OCI-M1 (cell line): ENCODE data around the gene POLD1.
"Not testable (repeated sequence)": the region's sequence is repeated elsewhere in the genome, so short reads cannot be mapped to it uniquely, and the experiment has no call there.

Experiments used
- DNase-seq: peaks from one replicate; lab custom pipeline; 2025; lab: John Stamatoyannopoulos, UW

The POLD1 gene

DNA sequence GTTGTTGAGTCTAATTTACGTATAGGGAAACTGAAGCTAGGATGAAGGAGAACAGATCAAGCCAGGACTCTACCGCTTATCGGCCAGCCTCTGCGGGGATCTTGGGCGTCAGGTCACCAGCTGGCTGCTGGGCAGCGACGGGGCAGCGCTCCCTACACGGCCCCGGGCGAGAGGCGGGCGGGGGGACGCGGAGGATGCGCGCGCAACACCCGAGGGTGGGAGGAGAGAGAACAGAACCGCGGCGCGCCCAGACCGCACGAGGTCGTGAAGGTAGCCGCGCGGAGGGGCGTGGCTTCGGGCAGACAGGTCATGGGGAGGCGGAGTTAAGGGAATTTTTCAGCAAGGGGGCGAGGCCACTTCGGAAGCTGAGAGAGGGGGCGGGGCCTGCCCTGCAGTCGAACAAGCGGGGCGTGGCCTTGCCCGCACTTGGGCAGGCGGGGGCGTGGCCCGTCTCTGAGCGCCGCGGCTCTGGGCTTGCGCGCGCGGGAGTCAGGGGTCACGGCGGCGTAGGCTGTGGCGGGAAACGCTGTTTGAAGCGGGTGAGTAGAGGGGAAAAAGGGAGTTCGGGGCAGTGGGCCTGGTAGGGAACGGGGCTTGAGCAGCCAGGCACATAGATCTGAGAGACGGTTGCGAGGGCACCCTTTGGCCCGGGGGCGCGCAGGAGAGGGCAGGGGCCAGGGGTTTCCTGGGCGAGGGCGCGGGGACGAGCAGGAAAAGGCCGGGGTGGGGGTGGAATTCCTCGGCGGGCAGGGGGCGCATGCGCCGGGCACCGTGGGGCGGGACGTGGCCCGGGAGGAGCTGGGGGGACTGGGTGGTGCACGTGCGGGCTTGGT is at the start of gene POLD1:
POLD1 (plus strand) TSS at position 496 of the 833 bp plus-strand sequence. CDS start 14,505 bp downstream, outside the sequence.
- DNase-seq, result peak; percentile 99

DNA sequence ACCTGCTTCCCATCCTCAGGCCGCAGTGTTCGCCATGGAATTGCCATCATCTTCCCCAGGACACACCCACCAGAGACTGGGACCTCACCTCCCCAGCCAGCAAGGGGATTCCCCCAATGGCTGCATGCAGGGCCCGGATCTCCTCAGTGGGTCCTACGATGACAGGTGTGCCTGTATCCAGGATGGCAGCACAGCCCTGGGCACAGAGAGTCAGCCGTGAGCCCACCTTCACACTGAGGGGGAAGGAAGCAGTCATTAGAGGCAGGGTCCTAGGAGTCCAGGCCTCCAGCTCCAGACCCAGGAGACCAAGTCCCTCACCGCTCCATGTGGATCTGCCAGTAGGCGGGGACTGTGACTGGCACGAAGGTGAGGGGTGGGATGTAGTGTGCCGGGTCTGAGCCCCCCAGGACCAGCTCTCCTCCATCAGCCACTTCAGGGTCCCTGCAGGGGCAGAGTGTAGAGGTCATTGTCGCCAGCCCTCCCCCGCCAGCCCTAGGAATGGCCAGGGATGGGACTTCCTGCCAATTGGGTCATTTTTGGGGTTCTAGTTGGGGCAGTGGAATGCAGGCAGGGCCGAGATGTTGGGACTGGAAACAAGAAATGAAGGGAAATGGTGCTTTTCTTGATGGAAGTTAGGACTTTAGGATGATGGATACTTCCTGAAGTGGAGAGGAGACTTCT is 49.3 kb upstream of the POLD1 start:
- DNase-seq, result no peak

- DNase-seq, result not testable (repeated sequence)
Observed at GRCh38 chr19:50337031-50337430, 47.1 kb upstream of the POLD1 start.

DNA sequence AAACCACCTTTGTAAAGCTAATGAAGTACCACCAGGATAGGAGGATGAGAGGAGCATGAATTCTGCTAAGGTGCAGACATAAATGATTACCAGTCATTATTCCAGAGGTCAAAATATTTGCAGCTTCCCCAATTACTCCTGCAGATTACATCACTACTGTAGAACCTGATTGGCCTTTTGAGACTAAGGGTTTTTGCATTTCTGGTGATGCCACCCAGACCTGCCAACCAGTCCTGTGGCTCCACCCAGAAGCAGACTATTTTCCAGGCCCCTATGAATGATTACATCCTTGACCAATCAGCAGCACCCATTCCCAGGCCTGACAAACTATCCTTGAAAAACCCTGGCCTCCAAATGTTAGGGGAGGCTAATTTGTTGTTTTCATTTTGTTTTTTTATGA is 43.8 kb upstream of the POLD1 start:
- DNase-seq, result no peak

GRCh38 chr19:50341091-50341564 is 43.0 kb upstream of the POLD1 start:
- DNase-seq, result peak; percentile 15

DNA sequence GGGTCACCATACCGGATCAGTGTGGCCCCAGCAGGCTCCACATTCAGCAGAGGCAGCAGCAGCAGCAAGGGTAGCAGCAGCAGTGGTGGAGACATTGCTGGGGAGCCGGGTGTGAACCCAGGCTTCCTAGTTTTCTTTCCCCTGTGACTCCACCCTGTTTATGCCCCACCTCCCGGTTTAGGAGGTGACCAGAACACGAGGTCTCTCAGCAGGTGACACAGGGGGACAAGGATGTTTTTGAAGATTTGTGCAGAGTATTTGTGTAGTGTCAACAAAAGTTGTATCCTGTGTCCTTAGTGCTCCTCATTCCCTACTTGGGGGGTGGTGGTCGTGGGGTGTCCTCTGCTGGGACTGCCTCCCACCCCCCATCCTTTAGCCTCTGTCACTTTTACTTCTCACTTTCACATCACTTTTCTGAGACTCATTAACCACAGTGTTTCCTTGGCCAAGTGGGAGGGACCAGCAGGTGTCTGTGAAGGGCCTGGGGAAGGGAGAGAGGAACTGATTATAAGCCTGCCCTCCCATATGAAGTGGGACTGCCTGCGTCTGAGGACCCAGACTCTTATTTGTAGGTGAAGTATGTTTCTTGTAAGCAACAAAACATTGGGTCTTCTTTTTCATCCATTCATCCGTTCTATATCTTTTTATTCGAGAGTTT is 39.4 kb upstream of the POLD1 start:
- DNase-seq, result no peak

GRCh38 chr19:50347089-50347581 is 37.0 kb upstream of the POLD1 start:
- not testable (repeated sequence) for DNase-seq

DNA sequence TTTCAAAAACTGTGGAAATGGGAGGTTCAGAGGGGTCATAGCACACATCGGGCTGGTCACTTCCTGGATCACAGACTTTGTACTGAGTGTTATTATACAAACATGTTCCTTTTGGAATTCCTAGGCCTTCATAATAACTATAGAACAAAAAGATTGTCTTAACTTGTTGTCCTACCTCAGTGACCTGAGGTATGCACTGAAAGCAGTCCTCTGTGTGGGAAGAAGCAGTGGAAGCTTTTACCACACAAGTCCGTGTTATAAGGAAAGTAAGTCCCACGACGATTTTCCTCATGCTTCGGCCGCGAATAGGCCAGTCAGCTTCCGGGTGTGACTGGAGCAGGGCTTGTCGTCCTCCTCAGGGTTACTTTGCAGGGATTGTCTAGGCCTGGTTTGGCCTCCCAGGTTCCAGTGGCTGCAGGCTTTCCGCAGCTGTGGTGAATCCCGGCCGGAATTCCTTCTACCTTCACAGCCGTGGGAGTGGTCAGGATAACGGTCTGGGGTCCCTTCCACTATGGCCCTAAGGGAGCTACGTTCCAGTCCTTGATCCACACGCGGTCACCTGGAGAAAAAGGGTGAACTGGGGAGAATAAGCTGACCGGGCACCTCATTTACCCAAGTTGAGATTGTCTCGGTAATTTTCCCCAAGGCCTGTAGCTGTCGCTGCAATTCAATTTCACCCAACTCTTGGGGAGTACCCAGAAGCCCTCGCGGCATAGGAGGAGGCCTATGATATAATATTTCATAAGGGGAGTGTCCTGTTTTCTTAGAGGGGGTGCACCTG is 34.7 kb upstream of the POLD1 start:
- no peak for DNase-seq

GRCh38 chr19:50352242-50352641 is 31.9 kb upstream of the POLD1 start:
- no peak for DNase-seq

GRCh38 chr19:50353487-50353880 is 30.7 kb upstream of the POLD1 start:
- DNase-seq, result not testable (repeated sequence)

DNA sequence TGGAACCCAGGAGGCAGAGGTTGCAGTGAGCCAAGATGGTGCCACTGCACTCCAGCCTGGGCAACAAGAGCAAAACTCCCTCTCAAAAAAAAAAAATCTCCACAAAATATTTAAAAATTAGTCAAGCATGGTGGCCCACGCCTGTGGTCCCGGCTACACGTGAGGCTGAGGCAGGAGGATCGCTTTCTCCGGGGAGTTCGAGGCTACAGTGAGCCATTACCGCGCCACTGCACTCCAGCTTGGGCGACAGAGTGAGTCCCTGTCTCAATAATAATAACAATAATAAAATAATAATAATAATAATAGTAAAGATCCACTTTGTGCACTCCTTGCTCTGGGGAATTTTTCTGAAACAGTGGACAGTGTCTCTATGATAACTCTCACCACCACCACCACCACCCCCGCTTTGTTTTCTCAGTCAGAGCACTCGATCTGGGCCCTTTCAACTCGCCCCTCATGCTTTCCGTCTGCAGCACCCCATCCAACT is 27.4 kb upstream of the POLD1 start:
- DNase-seq, result no peak

DNA sequence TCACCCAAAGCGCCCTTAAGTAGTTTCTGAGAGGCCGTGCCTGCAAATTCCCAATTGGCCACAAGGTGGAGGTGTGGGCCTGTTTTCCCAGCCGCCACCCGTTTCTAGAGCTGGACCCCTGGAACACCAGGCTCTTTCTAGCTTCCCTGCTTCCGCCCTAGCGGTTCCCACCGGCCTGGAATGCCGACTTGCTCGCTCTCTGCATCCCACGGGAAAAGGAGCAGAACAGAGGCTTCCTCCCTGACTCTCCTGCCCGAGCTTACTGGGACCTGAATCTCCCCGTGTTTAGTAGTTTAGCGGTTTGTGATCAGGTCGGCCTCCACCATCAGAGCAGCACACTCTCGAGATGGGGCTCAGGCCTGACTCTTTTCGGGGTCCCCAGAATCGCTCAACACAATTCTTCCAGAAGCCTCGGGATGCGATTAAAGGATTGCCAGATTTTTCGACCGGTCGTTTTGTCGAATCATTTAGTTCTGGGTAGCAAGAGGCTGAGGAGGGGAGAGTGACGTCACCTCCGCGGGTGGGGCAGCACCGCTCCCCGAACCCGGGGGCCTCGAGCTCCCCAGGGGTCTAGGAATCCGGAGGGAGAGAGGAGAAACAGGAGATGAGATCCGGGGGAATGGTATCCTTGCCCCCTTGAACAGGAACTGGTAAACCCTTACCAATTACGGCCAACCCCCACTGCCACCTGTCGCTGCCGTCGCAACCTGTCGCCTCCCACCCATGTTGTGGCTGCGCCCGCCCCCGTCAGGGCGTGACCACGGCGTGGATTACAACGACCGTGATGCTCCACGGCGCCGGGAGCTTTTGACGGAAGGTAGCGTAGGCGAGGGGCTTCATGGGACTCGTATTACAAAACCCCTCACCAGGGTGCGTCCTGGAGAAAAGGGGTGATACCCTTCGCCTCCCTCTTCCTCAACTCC is 26.7 kb upstream of the POLD1 start:
- DNase-seq, result peak; percentile 84

DNA sequence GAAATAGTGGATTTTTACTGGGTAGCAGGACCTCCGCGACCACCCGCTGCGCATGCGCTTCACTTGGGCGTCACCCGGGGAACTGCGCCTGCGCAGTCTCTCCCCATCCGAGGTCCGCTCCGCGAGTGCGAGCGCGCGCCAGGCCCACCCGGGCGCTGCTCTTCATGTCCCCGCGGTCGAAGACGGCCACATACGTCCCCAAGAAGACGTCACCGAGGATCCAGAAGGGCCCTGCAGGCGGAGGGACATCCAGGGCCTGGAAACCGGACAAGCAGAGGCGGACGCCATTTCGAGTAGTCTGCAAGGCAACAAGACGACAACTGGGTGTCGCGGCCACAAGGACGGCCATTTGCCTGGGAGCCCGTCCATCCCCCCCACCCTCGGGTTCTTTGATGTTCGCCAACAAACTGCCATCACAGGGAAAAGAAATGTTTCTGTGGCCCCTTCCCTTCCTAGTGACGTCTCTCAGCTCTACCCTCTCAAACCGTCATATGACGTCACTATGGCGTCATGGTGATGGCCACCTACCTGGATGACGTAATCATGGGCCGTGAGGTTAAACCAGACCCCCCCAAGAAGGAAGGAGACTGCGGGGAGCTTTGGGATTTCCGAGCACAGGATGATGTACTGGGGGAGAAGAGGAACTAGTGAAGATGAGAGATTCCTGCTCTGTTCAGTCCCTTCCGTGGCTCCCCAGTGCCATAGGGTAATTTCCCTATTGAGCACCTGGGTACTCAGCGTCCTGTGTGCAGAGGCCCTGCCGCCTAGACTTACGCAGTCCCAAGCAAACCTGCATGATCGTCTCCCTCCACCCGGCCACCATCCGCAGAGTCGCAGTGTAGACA is 25.4 kb upstream of the POLD1 start:
- DNase-seq, result no peak

GRCh38 chr19:50359328-50359818 is 24.8 kb upstream of the POLD1 start:
- no peak for DNase-seq

GRCh38 chr19:50361290-50362029 is 22.7 kb upstream of the POLD1 start:
- peak; percentile 37 for DNase-seq

DNA sequence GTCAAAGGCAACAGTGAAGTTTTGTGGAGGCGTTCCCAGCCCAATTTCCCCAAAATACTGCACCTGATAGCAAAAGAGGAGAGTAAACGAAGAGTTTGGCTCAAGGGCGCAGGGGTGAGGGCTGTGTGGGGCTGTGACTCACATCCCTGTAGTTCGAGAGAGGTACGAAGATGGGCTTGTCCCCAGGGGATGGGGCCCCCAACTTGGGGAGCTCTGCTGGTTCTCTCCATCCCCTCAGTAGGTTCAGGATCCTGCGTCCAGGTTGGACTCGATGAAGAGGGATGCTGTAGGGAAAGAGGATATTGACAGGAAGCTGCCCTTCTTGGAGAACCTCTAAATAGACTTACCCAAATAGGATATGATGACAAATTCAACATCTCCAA is 22.1 kb upstream of the POLD1 start:
- no peak for DNase-seq

DNA sequence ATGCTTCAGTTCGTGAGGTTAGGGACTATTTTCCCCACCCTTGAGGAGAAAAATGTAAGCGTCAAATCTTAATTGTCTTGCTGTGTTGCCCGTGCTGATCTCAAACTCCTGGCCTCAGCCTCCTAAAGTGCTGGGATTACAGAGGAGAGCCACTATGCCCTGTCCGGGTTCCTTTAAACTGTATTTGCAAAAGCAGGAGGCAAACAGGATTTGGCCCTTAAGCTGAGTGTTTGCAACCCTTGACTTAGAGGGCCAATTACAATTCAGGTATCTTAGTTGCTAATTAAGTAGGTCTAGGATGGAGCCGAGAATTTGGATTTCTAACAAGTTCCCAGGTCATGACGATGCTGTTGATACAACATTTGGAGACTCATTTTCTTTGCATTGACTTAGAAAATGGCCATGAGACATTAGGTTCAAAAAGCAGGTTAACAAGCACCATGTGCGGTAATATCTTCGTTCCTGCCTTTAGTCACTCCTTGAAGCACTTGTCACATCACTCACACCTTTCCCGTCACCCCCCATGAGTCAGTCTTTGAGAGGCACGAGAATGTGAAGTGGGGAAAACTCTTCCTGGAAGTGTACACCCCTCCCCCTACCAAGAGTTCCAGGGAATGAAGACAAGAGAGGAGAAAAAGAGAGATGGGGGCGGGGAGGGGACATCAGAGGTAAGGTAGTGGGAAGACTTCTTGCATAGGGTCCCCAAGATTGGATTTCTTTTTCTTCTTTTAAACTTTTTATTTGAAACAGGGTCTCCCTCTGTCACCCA is 21.3 kb upstream of the POLD1 start:
- DNase-seq, result no peak
